NT2/D1 (cell line): Measurements from ENCODE around the gene TNFSF15.

Experiments used
- YY1 ChIP-seq: IDR thresholded peaks from 2 replicates; pipeline ENCODE4 v1.6.1; 2011; ENCODE audit not compliant: insufficient read length, insufficient read depth
- ZNF274 ChIP-seq: IDR thresholded peaks from 2 replicates; pipeline ENCODE4 v1.6.1; 2011; ENCODE audit warnings: mild to moderate bottlenecking, low read depth, low read length

GRCh38 chr9:114804505-114804904 is 1.3 kb downstream of the TNFSF15 start:
- TF ChIP-seq YY1 (no peak), ZNF274 (no peak)
